HCT116 (cell line): Measurements from ENCODE around the gene ZBTB42. TPM values are rescaled to one million over a fixed set of nuclear protein-coding genes. Genes with fewer than 3 reads are reported as not detected.

Experiments
- ATAC-seq: fragments of 200-7000 bp; cut with Tn5 transposase; 2 replicates; pipeline ENCODE4 v1.9.1; 2020; ENCODE audit warnings: mild to moderate bottlenecking, moderate library complexity
- BruUV-seq: library from RNA; stranded (reverse); fragments of 400-500 nt; replicated peaks from 2 replicates; lab custom pipeline; 2021; lab: Mats Ljungman, UMichigan
- CTCF ChIA-PET: fragments of 300-600 bp; sonication (Branson Sonifier 250); formaldehyde crosslinking; loops from one replicate; lab custom pipeline; 2021; ENCODE audit warnings: antibody characterized with exemption; lab: Charles Lee
- POLR2A ChIA-PET: fragments of 300-600, 350-600 bp; sonication (Branson Sonifier 250); formaldehyde crosslinking; loops from one replicate; lab custom pipeline; 2021; ENCODE audit warnings: antibody characterized with exemption; lab: Charles Lee
- RAD21 ChIA-PET, 2 experiments: fragments of 300-600 bp; sonication (Branson Sonifier 250); formaldehyde crosslinking; loops; one replicate each; lab custom pipeline; 2023; ENCODE audit warnings: low total read pairs in 2 of 2; ENCODE audit not compliant: uncharacterized antibody in 2 of 2, unreplicated experiment in 2 of 2, low non-redundant PET in 1 of 2; lab: Charles Lee
- DNase-seq: peaks from one replicate; pipeline ENCODE4 v3.0.0-alpha.2; 2010; ENCODE audit warnings: low read depth, low spot score
- H2AFZ ChIP-seq: fragments of 200-600 bp; shearing (Covaris generic), sonication (generic); 2 replicates; pipeline ENCODE4 v1.6.1; 2017; ENCODE audit warnings: low read depth, mixed run types, mixed read lengths, antibody characterized with exemption, low read length; ENCODE audit not compliant: poor library complexity, severe bottlenecking
- H3K27ac ChIP-seq: 2 replicates; pipeline ENCODE4 v1.5.1; 2012; ENCODE audit warnings: low read depth, low read length
- H3K27me3 ChIP-seq: fragments of 200-600 bp; sonication (generic); 2 replicates; pipeline ENCODE4 v1.6.1; 2016; ENCODE audit warnings: mixed run types, low read length, mixed read lengths; ENCODE audit not compliant: insufficient read depth
- H3K36me3 ChIP-seq, 2 experiments: fragments of 200-500 bp in 1 of 2; fragments of 200-600 bp in 1 of 2; sonication (Bioruptor generic) in 1 of 2; sonication (generic) in 1 of 2; 2 replicates each; pipeline versions ENCODE4 v1.5.1 to v1.6.1; 2014 to 2016; ENCODE audit warnings: low read length in 2 of 2, inconsistent platforms in 1 of 2, mixed read lengths in 1 of 2, mixed run types in 1 of 2; ENCODE audit not compliant: insufficient read depth in 2 of 2, control insufficient read depth in 1 of 2
- H3K4me1 ChIP-seq, 2 experiments: fragments of 200-600 bp in 1 of 2; sonication (generic) in 1 of 2; 2 replicates each; pipeline versions ENCODE4 v1.5.1 to v1.6.1; 2012 to 2017; ENCODE audit warnings: low read length in 2 of 2, inconsistent platforms in 1 of 2, mild to moderate bottlenecking in 1 of 2, mixed read lengths in 1 of 2, mixed run types in 1 of 2, moderate library complexity in 1 of 2; ENCODE audit not compliant: insufficient read depth in 2 of 2, control insufficient read depth in 1 of 2
- H3K4me2 ChIP-seq: fragments of 200-600 bp; sonication (generic); 2 replicates; pipeline ENCODE4 v1.6.1; 2017; ENCODE audit warnings: mixed run types, low read length, mixed read lengths
- H3K4me3 ChIP-seq, 2 experiments: fragments of 200-600 bp in 1 of 2; sonication (generic) in 1 of 2; replicated peaks in 1 of 2; 2 replicates each; pipeline ENCODE4 v1.5.1; 2011 to 2016; ENCODE audit warnings: low read length in 2 of 2, control low read depth in 1 of 2, low read depth in 1 of 2, mild to moderate bottlenecking in 1 of 2, mixed read lengths in 1 of 2, mixed run types in 1 of 2
- H3K79me2 ChIP-seq: fragments of 200-600 bp; sonication (generic); 2 replicates; pipeline ENCODE4 v1.6.1; 2017; ENCODE audit warnings: mild to moderate bottlenecking, mixed run types, low read length, moderate library complexity, mixed read lengths; ENCODE audit not compliant: insufficient read depth
- H3K9ac ChIP-seq: fragments of 200-600 bp; sonication (generic); 2 replicates; pipeline ENCODE4 v1.6.1; 2016; ENCODE audit warnings: low read length, mixed read lengths
- H3K9me2 ChIP-seq: fragments of 200-600 bp; sonication (generic), shearing (Covaris generic); 2 replicates; pipeline ENCODE4 v1.6.1; 2017; ENCODE audit warnings: mixed run types, mild to moderate bottlenecking, moderate library complexity; ENCODE audit not compliant: insufficient read depth
- H3K9me3 ChIP-seq, 2 experiments: fragments of 200-500 bp in 1 of 2; fragments of 200-600 bp in 1 of 2; sonication (Bioruptor generic) in 1 of 2; sonication (generic) in 1 of 2; 2 replicates each; pipeline ENCODE4 v1.6.1; 2014 to 2017; ENCODE audit warnings: low read length in 2 of 2, mixed read lengths in 2 of 2, inconsistent platforms in 1 of 2, low read depth in 1 of 2, mild to moderate bottlenecking in 1 of 2, mixed run types in 1 of 2, moderate library complexity in 1 of 2; ENCODE audit not compliant: control insufficient read depth in 1 of 2, insufficient read depth in 1 of 2
- H4K20me1 ChIP-seq: fragments of 200-600 bp; sonication (generic), shearing (Covaris generic); 2 replicates; pipeline ENCODE4 v1.6.1; 2017; ENCODE audit warnings: mixed run types, mild to moderate bottlenecking, moderate library complexity; ENCODE audit not compliant: insufficient read depth
- CBX3 ChIP-seq: IDR thresholded peaks from 2 replicates; pipeline ENCODE4 v1.6.1; 2012; ENCODE audit warnings: low read depth
- EGR1 ChIP-seq: IDR thresholded peaks from 2 replicates; pipeline ENCODE4 v1.6.1; 2012; ENCODE audit warnings: low read depth
- FOSL1 ChIP-seq: IDR thresholded peaks from 2 replicates; pipeline ENCODE4 v1.6.1; 2012; ENCODE audit warnings: low read depth
- REST ChIP-seq: IDR thresholded peaks from 2 replicates; pipeline ENCODE4 v1.6.1; 2012; ENCODE audit warnings: low read depth
- SP1 ChIP-seq: IDR thresholded peaks from 2 replicates; pipeline ENCODE4 v1.6.1; 2012; ENCODE audit warnings: low read depth
- YY1 ChIP-seq: IDR thresholded peaks from 2 replicates; pipeline ENCODE4 v1.6.1; 2011; ENCODE audit warnings: low read length, low read depth, moderate library complexity, mild to moderate bottlenecking; ENCODE audit not compliant: insufficient replicate concordance; ENCODE audit errors: extremely low read depth
- intact Hi-C: fragments of 100-400 bp; cut with micrococcal nuclease; formaldehyde crosslinking; loops from 2 replicates; pipeline ENCODE4 v1.10.0; 2022
- total RNA-seq: library from RNA; stranded (reverse); gene quantifications from one replicate; pipeline ENCODE4 v1.2.1, GENCODE V29; 2021; ENCODE audit not compliant: unreplicated experiment
- TF ChIP-seq, protein P1 (sequence below): IDR thresholded peaks from 2 replicates; pipeline ENCODE4 v1.6.1; 2011; ENCODE audit warnings: mild to moderate bottlenecking, low read length, moderate library complexity; ENCODE audit not compliant: insufficient replicate concordance; ENCODE audit errors: extremely low read depth
- TF ChIP-seq, protein P2 (sequence below): IDR thresholded peaks from 2 replicates; pipeline ENCODE4 v1.6.1; 2012
- TF ChIP-seq, protein P3 (sequence below): IDR thresholded peaks from 2 replicates; pipeline ENCODE4 v1.6.1; 2012

ZBTB42 gene
- total RNA-seq, 1 experiment from 2014 or later = 4.4 TPM

GRCh38 chr14:104776481-104776880 lies 24.4 kb upstream of the ZBTB42 start:
- intact Hi-C loops = no loop called here
- H2AFZ ChIP-seq = no peak overlapping the region
- ATAC-seq = no peak
- no peaks in the 10 kb centered on the region for H3K9me2 ChIP-seq
- H3K36me3 ChIP-seq = peaks cover 2 to 34% of the 10 kb centered on the region in 2 experiments; a peak in 3 of 4 replicates
- ChIA-PET RAD21 (no interaction called here), POLR2A (no interaction called here), CTCF (no interaction called here)
- DNase-seq = no peak
- H3K9me3 ChIP-seq = peaks cover 0 to 5% of the 10 kb centered on the region in 2 experiments; a peak in 2 of 4 replicates
- TF ChIP-seq, protein P1, sequence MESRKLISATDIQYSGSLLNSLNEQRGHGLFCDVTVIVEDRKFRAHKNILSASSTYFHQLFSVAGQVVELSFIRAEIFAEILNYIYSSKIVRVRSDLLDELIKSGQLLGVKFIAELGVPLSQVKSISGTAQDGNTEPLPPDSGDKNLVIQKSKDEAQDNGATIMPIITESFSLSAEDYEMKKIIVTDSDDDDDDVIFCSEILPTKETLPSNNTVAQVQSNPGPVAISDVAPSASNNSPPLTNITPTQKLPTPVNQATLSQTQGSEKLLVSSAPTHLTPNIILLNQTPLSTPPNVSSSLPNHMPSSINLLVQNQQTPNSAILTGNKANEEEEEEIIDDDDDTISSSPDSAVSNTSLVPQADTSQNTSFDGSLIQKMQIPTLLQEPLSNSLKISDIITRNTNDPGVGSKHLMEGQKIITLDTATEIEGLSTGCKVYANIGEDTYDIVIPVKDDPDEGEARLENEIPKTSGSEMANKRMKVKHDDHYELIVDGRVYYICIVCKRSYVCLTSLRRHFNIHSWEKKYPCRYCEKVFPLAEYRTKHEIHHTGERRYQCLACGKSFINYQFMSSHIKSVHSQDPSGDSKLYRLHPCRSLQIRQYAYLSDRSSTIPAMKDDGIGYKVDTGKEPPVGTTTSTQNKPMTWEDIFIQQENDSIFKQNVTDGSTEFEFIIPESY = no peak
- no peak for TF ChIP-seq YY1
- TF ChIP-seq, protein P2, sequence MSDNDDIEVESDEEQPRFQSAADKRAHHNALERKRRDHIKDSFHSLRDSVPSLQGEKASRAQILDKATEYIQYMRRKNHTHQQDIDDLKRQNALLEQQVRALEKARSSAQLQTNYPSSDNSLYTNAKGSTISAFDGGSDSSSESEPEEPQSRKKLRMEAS = no peak
- TF ChIP-seq FOSL1 = no peak
- TF ChIP-seq CBX3 = no peak
- no peak for TF ChIP-seq EGR1
- no peak for TF ChIP-seq REST
- TF ChIP-seq, protein P3, sequence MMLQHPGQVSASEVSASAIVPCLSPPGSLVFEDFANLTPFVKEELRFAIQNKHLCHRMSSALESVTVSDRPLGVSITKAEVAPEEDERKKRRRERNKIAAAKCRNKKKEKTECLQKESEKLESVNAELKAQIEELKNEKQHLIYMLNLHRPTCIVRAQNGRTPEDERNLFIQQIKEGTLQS = no peak
- no peak for TF ChIP-seq SP1
- H3K27ac ChIP-seq = no peak overlapping the region
- no peak overlapping the region for H3K4me3 ChIP-seq
- H3K27me3 ChIP-seq = no peaks in the 10 kb centered on the region
- no peaks in the 10 kb centered on the region; the same call in 1 of the 2 replicates for H3K79me2 ChIP-seq
- H3K4me1 ChIP-seq = no peaks in the 10 kb centered on the region
- no peak overlapping the region for H3K9ac ChIP-seq
- no TSS peak for BruUV-seq
- H4K20me1 ChIP-seq = no peaks in the 10 kb centered on the region
- H3K4me2 ChIP-seq = no peak overlapping the region
